ENCODE results near the gene NEU2.
"Not testable (repeated sequence)": the region's sequence is repeated elsewhere in the genome, so short reads cannot be mapped to it uniquely, and the experiment has no call there.

The NEU2 gene

GRCh38 chr2:233010569-233011267, 21.8 kb upstream of the NEU2 start:
- DNase-seq: no peak

DNA sequence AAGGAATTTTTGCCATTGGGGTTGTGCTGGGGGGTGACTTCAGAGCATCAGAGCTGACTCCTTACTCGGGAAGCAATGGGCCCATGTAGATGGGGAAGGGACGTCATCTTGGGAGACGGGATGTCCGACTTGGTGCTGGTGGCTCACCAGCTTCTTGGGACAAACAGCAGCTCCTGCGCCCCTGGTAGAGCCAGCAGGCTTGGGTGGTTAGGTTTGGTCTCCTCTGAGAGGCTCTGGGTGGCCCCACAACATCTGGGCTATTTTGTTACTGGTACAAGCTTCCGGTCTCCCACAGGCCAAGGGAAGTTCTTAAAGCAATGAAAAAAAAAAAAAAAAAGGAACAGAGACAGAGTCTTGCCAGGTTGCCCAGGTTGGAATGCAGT, 21.2 kb upstream of the NEU2 start:
- no peak for DNase-seq

DNA sequence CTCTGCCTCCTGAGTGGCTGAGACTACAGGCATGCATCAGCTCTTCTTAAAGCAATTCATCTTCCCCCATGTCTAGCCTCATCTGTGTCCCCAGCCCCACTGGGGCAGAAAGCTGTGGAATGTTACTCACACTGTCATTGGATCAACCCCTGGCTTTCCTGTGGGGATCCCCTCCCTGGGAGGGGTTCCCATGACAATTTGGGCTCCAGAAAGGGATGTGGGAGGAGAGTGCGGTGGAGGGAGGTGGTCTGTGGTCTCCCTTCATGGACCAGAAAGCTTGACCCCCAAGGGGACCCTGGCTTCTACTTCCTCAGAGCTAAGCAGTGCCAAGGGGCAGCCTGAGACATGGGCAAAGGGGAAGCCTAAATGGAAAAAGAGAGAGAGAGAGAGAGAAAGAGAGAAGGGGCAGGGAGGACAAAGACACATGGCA, 20.8 kb upstream of the NEU2 start:
- no peak for DNase-seq

- DNase-seq: no peak
Measured at GRCh38 chr2:233012301-233012971, 20.0 kb upstream of the NEU2 start.

DNA sequence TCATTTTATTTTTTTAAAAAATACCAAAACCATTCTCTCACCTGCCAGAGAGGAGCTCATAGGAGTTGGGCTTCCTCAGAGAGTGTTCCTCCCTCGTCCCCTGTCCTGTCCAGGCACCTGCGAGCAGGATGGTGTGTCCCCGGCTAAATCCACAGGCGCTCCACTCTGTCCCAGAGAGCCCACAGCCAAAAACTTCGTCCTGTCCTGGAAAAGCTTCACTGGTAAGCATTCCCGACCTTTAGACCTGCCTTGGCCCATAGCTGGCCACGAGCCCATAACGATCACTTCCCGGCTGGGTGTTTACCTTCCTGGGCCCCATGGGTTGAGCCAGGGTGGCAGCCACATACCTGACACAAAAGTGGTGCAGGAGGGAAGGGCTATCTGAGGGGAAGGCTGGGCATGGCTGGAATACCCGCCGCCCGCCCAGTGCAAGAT, 19.4 kb upstream of the NEU2 start, which contains the start of gene NGEF:
Gene NGEF (minus strand): TSS at position 230 of the 435 bp plus-strand sequence. CDS start 38,366 bp downstream, outside the sequence.
- no peak for DNase-seq

DNA sequence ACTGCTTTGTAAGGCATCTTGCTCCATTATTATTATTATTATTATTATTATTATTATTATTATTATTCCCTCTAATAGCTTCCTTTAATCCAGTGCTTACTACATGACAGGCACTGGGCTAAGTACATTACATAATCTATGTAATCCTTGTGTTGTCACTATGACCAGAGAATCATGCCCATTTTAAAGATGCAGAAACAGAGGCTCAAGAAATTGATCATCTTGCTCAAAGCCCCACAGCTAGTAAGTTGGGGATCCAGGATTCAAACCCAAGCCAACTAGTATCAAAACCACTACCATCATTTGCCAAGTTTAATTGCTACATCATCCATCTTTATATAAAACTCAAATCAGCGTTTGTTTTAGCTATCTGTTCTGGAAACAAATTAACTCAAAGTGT, 18.8 kb upstream of the NEU2 start:
- no peak for DNase-seq

GRCh38 chr2:233015019-233015645, 17.3 kb upstream of the NEU2 start:
- no peak for DNase-seq

- DNase-seq: no peak
Measured at GRCh38 chr2:233017947-233018346, 14.5 kb upstream of the NEU2 start.

DNA sequence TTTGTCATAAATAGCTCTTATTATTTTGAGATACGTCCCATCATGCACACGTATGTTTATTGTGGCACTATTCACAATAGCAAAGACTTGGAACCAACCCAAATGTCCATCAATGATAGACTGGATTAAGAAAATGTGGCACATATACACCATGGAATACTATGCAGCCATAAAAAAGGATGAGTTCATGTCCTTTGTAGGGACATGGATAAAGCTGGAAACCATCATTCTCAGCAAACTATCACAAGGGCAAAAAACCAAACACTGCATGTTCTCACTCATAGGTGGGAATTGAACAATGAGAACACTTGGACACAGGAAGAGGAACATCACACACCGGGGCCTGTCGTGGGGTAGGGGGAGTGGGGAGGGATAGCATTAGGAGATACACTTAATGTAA, 12.9 kb upstream of the NEU2 start:
- DNase-seq: not testable (repeated sequence)

DNA sequence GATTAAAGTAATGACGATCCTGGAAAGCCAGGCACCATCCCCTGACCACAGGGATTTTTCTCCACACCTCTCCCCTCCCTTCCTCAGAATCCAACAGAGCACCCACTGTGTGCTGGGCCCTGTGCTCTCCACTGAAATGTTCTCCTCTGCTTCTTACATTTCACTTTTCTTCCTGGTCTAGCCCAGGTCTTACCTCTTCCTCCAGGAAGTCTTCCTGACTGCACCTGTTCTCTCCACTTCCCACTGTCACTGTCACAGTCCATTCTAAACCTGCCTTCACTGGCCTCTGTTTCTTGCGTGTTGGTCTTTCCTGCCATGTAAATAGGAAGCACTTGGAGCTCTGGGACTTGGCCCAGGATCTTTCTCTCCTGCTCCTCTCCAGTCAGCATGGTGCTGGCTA, 12.0 kb upstream of the NEU2 start:
- DNase-seq: no peak

DNA sequence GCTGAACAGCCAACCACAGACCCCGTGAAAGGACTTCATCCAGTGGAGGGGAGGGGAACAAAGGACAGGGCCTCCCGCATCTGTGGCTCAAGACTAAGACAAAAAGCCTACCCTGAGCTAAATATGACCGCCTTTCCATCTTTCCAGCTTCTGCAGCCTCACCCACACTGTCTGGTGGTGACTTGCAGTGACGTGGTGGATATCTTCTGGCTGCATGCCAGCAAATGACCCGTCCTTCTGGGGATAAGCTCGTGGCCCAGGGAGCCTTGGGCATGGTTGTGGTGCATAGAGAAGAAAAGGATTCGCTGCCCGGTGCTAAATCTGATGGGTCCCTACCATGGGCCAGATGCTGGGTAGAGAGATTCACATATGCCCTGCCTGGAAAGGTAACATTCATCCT, 10.7 kb upstream of the NEU2 start:
- DNase-seq: peak in 1 of 58 donors; percentile 10

DNA sequence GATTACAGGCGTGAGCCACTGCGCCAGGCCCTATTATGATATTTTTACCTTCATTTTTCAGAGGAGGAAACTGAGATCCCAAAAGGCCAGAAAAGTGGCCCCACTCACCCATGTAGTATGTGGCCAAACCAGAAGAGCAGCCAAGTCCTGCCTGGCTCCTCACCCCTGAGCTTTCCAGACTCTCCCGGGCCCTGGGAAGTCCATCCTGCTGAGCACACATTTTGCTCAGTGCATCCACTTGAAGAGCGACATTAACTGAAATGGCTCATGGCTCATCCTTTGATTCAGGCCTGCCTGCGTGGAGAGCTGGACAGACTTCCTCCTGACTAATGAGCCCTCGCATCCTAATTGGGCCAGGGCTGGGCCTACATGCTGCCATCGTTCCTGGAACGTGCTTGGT, 9.9 kb upstream of the NEU2 start:
- DNase-seq: no peak

DNA sequence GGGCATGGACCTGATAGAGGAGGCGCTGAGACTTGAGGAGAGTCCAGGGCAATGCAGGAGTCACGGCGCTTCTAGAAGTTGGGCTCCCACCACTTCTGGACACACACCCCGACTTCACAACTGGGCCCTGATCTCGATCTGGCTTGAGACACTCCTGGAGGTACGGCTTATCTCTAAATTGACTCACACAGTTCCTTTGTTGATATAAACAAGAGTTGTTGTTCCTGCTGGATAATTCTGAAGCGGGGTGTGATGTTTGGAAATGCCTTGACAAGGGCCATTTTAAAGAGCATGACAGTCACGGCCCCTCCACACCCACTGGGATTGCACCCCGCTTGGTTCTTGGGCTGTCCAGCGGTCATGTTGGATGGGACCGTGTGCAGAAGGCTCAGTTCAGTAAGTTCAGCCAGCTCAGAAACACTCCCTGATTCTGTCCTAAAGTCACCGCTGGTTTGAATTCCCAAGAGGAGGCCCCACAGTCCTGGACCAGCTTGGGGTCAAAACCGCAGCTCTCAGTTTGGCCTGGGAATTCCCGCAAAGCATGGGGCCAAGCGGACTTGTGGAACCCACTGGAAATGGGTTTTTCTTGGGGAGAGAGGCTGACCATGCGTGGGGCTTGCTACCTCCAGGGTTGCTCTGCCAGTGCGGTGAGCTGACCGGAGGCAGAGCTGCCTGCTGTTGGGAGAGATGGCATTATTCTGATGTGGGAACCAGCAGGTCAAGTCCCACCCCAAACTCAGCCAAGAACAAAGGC, 9.3 kb upstream of the NEU2 start:
- DNase-seq: no peak

- DNase-seq: peak in 3 of 58 donors; percentile 6 to 38 (median 19)
Measured at GRCh38 chr2:233023761-233024410, 8.6 kb upstream of the NEU2 start.

GRCh38 chr2:233025706-233026105, 6.8 kb upstream of the NEU2 start:
- DNase-seq: no peak

DNA sequence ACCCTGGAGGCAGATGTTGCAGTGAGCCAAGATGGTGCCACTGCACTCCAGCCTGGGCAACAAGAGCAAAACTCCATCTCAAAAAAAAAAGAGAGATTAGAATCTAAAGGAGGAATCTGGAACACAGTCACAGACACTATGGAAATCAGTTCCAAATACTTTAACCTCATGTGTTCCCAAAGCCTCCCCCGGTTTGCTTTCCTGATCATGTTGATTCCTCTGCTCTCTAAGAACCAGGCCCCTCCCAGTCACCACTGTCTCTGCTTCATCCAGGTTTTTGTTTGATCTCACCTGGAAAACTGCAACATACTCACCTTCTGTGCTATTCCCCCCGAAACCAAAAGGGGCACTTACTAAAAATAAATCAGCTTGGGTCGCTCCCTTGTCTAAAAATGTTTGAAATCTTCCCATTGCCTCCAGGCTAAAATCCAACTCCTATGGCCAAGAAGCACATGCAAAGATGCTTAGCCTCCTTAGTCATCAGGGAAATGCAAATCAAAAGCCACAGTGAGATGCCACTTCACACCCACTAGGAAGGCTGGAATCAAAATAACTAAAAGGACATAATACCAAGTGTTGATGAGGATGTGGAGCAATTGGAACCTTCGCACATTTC, 6.2 kb upstream of the NEU2 start:
- DNase-seq: no peak

- no peak for DNase-seq
Measured at GRCh38 chr2:233029321-233029720, 3.2 kb upstream of the NEU2 start.

GRCh38 chr2:233031556-233032500, 644 bp upstream of the NEU2 start:
- DNase-seq: peak in 1 of 58 donors; percentile 29

DNA sequence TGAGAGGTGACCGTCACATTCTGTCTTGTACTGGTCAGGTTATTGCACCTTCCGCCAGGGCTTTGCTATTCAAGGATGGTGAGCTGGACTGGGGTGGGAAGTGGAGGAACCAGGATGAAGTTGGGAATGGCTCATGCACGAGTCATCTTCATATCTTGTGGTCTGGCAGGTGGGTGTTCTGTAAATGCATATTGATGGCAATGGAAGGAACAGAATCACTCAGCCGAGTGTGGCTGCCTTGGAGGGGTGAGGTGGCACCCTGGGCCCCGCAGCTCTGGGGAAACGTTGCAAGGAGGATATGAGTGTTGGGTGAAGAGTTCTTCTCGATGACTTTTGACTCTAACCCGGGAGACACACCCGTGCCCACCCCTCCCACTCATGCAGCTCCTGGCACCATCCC, 1.2 kb downstream of the NEU2 start:
- DNase-seq: no peak
